A673 (cell line): ENCODE results near the gene PLA2G2E.

ENCODE experiments used
- EZH2 ChIP-seq: fragments of 200-600 bp; sonication (generic); IDR thresholded peaks from 2 replicates; pipeline ENCODE4 v1.6.1; 2017; ENCODE audit warnings: borderline replicate concordance, low read depth, mild to moderate bottlenecking, mixed read lengths, antibody characterized with exemption, low read length; ENCODE audit not compliant: poor library complexity, severe bottlenecking
- TF ChIP-seq, protein P1 (sequence below): fragments of 300-800, 200-600 bp; sonication (generic); conservative IDR thresholded peaks from 2 replicates; pipeline ENCODE4 v1.5.1; 2017; ENCODE audit warnings: low read depth, mild to moderate bottlenecking, antibody characterized with exemption, low read length, moderate library complexity, mixed read lengths

DNA sequence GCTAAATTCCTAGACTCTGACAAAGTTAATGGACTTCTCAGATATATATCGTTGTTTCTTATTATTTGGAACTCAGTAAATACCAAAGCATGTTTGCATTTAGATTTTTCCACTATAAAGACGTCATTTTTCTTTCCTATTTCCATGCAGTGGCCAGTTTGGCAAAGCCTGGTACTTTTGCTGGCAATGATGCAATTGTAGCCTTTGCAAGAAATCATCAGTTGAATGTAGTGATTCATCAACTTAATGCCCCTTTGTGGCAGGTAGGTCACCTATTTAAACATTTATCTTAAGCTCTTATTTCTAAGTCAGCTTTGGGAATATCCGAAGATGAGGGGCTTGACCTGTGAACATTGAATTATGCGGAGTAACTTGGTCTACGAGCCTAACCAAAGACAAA is 29.2 kb downstream of the PLA2G2E start:
- TF ChIP-seq, protein P1, sequence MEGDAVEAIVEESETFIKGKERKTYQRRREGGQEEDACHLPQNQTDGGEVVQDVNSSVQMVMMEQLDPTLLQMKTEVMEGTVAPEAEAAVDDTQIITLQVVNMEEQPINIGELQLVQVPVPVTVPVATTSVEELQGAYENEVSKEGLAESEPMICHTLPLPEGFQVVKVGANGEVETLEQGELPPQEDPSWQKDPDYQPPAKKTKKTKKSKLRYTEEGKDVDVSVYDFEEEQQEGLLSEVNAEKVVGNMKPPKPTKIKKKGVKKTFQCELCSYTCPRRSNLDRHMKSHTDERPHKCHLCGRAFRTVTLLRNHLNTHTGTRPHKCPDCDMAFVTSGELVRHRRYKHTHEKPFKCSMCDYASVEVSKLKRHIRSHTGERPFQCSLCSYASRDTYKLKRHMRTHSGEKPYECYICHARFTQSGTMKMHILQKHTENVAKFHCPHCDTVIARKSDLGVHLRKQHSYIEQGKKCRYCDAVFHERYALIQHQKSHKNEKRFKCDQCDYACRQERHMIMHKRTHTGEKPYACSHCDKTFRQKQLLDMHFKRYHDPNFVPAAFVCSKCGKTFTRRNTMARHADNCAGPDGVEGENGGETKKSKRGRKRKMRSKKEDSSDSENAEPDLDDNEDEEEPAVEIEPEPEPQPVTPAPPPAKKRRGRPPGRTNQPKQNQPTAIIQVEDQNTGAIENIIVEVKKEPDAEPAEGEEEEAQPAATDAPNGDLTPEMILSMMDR, result no peak
- no peak for TF ChIP-seq EZH2
